Ectodermal cell (in vitro differentiated cells): Measurements from ENCODE around the gene LYRM4.
"Not testable (repeated sequence)": the region's sequence is repeated elsewhere in the genome, so short reads cannot be mapped to it uniquely, and the experiment has no call there.

ENCODE experiments used
- H3K27ac ChIP-seq: 2 replicates; pipeline ENCODE4 v1.7.0; 2013; ENCODE audit warnings: mild to moderate bottlenecking, low read depth, low read length; ENCODE audit not compliant: insufficient read depth, poor library complexity, severe bottlenecking
- H3K27me3 ChIP-seq: 2 replicates; pipeline ENCODE4 v1.7.0; 2013; ENCODE audit warnings: mild to moderate bottlenecking, low read length; ENCODE audit not compliant: insufficient read depth, control insufficient read depth, poor library complexity, severe bottlenecking
- H3K36me3 ChIP-seq: one replicate; pipeline ENCODE4 v1.7.0; 2013; ENCODE audit warnings: low read length; ENCODE audit not compliant: control insufficient read depth, insufficient read depth
- H3K4me1 ChIP-seq: one replicate; pipeline ENCODE4 v1.7.0; 2013; ENCODE audit warnings: low read length; ENCODE audit not compliant: control insufficient read depth, insufficient read depth
- H3K4me3 ChIP-seq: 2 replicates; pipeline ENCODE4 v1.7.0; 2013; ENCODE audit warnings: low read depth, low read length, control low read depth; ENCODE audit not compliant: insufficient read depth
- H3K9me3 ChIP-seq: 2 replicates; pipeline ENCODE4 v1.7.0; 2013; ENCODE audit warnings: mild to moderate bottlenecking, low read length, moderate library complexity; ENCODE audit not compliant: control insufficient read depth
- WGBS, 2 experiments: methylation state at CpG; one replicate each; pipeline ENCODE4 v1.1.7; 2013; ENCODE audit warnings: missing lambda C conversion rate in 2 of 2; 5-methylcytosine and 5-hydroxymethylcytosine counted together

Gene LYRM4

DNA sequence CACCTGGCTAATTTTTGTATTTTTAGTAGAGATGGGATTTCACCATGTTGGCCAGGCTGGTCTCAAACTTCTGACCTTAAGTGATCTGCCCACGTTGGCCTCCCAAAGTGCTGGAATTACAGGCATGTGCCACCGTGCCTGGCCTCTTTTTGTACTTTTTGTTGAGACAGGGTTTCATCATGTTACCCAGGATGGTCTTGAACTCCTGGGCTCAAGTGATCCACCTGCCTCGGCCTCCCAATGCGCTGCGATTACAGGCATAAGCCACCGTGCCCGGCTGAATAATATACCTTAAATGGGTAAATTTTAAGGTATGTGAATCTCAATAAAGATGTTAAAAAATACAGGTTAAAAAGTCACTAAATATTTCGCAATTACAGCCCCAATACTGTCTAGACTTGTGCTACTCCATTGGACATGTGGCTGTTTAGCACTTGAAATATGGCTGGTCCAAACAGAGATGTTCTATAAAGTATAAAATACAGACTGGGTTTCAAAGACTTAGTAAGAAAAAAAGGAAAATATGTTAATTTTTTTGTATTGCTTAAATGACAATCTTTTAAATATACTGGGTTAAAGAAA, 133.6 kb downstream of the LYRM4 start:
- Histone ChIP-seq H3K36me3 (no peaks in the 10 kb centered on the region), H3K4me3 (no peak overlapping the region), H3K27me3 (no peaks in the 10 kb centered on the region), H3K4me1 (peaks cover 14% of the 10 kb centered on the region), H3K9me3 (no peaks in the 10 kb centered on the region), H3K27ac (no peak overlapping the region)
- 79 to 94% methylated on average over 8 of the region's 8 CpGs for WGBS, 2 experiments

DNA sequence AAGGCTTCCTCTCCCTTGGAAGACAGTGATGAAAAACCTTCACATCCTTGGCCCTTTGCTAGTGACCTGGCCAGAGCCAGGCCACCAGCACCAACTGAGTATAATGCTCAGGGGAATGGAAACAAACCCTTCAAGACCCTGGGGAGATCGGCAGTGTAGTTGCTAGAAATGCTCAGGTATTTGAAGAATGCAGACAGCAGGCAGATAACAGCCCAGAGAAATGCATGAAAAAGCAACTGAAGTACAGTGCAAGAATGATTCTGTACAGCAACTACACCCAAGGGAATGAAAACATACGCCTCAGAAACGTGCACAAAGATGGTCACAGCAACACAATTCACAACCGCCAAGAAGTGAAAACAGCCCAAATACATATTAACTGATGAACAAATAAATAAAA, 134.5 kb downstream of the LYRM4 start:
- Histone ChIP-seq H3K9me3 (no peaks in the 10 kb centered on the region), H3K27ac (no peak overlapping the region), H3K27me3 (no peaks in the 10 kb centered on the region), H3K36me3 (no peaks in the 10 kb centered on the region), H3K4me3 (no peak overlapping the region), H3K4me1 (peaks cover 14% of the 10 kb centered on the region)
- WGBS, 2 experiments = 68 to 85% methylated on average over 3 of the region's 4 CpGs

DNA sequence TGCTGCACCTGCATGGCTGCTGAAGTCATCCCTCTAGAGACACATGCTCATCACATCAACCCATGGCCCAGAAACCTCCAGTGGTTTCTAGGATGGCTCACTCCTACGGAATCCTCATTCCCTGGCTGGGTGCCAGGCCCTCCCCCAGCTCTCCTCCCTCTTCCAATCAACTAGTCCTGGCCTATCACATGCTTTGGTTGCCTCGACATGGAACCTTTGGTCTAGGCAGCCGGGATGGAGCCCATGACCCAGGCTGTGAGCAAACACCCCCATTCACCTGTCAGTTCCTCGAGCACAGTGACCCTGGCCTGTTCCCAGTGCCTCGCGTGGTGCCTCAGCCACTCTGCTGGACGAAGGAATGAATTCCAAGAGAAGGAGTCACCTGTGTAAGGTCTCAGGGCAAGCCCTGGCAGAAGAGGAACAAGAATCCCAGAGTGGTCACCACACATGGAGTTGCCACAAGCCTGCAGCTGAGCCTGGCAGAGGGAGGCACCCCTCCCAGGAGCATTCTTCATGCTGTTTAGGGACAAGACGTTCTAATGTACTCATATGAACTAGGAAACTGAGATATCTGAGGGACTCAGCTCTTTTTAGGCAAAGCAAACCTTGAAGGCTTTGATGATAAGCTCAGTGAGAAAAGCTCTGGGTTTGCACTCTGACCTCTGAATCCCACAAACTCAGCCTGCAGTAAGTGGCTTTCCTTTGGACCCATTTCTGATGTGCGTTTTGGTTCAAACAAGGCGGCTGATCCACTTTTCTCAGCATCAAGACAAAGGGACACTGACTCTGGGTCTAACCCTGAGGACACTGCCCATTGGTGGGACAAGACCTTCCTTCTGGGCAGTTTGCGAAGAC, 135.4 kb downstream of the LYRM4 start:
- H3K27me3 ChIP-seq = no peaks in the 10 kb centered on the region
- H3K27ac ChIP-seq = no peak overlapping the region
- H3K4me1 ChIP-seq = peaks cover 9% of the 10 kb centered on the region
- WGBS, 2 experiments = 88 to 91% methylated on average over 11 of the region's 11 CpGs
- H3K36me3 ChIP-seq = no peaks in the 10 kb centered on the region
- no peak overlapping the region for H3K4me3 ChIP-seq
- no peaks in the 10 kb centered on the region for H3K9me3 ChIP-seq

DNA sequence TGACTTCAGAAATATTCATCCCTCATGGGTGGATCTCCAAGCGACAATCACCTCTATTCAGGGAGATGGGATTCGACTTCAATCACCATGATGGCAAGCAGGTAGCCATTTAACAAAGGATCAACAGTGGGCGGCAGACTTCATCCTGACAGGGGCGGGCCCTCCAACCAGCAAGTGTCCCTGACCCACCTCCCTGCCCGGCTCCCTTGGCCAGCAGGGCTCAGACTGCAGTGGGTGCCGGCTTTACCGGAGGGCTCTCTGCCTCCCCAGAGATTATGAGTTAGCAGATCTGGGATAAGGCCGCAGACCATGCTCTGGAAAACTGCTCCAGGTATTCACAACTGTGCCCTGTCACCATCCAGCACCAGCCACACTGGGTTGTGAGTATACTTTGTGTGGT, 136.2 kb downstream of the LYRM4 start:
- Histone ChIP-seq H3K27ac (no peak overlapping the region), H3K27me3 (no peaks in the 10 kb centered on the region), H3K36me3 (no peaks in the 10 kb centered on the region), H3K4me1 (peaks cover 4% of the 10 kb centered on the region), H3K9me3 (no peaks in the 10 kb centered on the region), H3K4me3 (no peak overlapping the region)
- WGBS, 2 experiments = 92 to 95% methylated on average over 8 of the region's 8 CpGs

DNA sequence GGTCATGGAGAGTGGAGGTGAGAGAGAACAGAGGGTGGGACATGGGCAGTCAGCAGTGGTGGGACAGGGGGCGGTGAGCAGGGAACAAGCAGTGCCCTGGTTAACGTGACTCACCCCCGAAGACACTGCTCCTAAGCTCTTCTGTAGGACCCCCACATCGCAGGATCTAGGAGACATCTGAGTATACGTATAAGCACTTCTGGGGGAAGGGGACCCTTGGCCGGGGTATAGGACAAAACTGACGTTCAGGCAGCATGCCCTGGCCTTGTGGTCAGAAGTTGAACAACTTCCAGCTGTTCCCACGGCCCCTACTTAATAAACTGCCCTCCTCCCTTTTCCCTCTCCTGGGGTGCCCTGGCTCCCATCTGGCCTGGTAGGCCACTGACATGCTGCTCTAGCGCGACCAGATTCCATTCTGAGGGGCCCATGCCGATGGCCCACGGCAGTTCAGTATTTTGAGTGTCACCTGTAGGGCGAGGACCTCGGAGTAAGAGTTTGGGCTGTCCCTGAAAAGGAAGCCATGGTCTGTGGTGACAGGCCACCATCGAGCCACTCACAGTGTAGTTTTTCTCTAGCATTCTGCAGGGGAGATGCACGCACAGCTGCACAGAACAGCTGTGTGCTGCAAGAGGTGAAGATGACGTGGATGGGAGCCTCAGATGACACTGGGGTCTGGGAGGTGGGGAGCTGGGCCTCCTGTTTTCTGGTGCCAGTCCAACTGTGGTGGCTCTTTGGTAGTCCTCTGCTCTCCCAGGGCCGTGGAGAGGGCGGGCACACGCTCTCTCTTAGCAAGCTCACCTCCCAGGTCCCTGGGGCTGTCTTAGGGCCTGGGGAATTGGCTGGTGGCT, 137.2 kb downstream of the LYRM4 start:
- 95 to 96% methylated on average over 20 of the region's 20 CpGs for WGBS, 2 experiments
- Histone ChIP-seq H3K27ac (no peak overlapping the region), H3K4me3 (no peak overlapping the region), H3K9me3 (no peaks in the 10 kb centered on the region), H3K27me3 (no peaks in the 10 kb centered on the region), H3K36me3 (no peaks in the 10 kb centered on the region), H3K4me1 (peaks cover 4% of the 10 kb centered on the region)

DNA sequence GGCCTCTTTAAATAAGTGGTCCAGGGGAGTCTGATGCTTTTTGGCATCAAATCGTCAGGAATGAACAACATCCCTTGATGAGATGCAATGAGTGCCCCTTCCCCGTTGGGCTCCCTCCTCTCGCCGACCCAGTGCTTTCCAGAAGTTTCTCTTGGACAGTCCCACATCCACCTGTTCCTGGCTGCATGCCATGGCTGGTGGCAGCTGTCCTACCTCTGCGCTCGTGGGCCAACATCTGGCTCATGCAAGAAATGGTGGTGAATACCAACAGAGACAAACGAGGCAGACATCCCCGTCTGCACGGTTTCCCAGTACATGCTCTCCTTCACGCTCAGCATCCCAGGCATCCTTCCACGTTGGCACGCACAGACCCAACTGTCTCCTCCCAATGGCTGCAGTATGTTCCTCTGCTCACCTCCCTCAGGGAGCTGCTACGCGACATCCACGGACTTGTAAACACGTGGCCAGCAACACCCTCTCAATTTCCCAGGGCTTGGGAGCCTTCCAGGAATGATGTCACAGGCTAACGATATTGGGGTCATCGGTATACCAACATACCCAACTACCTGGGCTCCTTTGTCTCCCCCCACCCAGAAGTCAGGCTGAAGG, 138.1 kb downstream of the LYRM4 start:
- WGBS, 2 experiments = 94 to 95% methylated on average over 18 of the region's 18 CpGs
- Histone ChIP-seq H3K27ac (no peak overlapping the region), H3K4me1 (peaks cover 4% of the 10 kb centered on the region), H3K4me3 (no peak overlapping the region), H3K9me3 (no peaks in the 10 kb centered on the region), H3K36me3 (no peaks in the 10 kb centered on the region), H3K27me3 (no peaks in the 10 kb centered on the region)

DNA sequence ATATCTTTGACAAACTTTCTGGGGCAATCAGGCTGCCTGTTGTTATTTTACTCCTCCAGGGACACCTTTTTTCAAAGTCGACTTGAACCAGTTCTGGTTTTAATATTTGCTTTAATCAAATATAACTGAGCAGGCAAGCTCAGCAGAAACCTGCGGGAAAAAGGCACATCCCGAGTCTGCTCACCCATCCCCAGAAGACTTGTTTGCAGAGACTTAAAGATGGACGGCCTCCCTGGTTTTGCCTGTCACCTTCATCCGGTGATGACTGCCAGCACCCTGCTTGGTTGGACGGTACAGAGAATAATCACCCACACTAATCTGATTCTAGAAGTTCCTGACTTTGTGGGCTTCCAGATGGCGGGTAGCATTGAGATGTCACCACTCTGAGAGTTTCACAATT, 138.8 kb downstream of the LYRM4 start:
- H3K27me3 ChIP-seq = no peaks in the 10 kb centered on the region
- H3K4me1 ChIP-seq = peaks cover 4% of the 10 kb centered on the region
- no peak overlapping the region for H3K4me3 ChIP-seq
- 92 to 93% methylated on average over 7 of the region's 7 CpGs for WGBS, 2 experiments
- no peak overlapping the region for H3K27ac ChIP-seq
- no peaks in the 10 kb centered on the region for H3K9me3 ChIP-seq
- no peaks in the 10 kb centered on the region for H3K36me3 ChIP-seq

DNA sequence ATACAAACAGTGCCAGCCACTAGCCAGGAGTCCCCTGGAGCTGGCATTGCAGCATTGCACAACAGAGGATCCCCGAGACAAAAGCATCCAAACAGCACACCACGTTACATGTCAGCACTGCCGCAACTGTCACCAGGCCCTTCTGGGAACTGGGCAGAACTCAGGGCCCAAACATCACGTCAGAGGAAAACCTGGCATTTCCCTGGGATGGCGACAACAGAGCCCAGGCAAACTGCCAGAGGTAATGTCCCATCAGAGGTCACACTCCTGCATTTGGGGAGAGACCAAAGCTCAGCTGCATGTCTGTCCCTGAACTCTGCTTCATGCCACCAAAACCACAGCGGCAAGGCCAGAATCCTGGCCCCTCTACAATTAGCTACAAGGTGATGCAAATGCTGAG, 139.3 kb downstream of the LYRM4 start:
- Histone ChIP-seq H3K4me3 (no peak overlapping the region), H3K27ac (no peak overlapping the region), H3K36me3 (no peaks in the 10 kb centered on the region), H3K4me1 (peaks cover 4% of the 10 kb centered on the region), H3K27me3 (no peaks in the 10 kb centered on the region), H3K9me3 (no peaks in the 10 kb centered on the region)
- WGBS, 2 experiments = 96 to 97% methylated on average over 6 of the region's 6 CpGs

DNA sequence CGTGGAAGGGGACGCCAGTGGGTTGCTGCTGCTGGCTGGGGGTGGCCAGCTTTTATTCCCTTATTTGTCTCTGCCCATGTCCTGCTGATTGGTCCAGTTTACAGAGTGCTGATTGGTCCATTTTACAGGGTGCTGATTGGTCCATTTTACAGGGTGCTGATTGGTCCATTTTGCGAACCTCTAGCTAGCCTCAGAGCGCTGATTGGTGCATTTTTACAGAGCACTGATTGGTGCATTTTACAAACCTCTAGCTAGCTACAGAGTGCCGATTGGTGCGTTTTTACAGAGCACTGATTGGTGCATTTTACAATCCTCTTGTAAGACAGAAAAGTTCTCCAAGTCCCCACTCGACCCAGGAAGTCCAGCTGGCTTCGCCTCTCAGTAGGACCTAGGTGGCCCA, 140.2 kb downstream of the LYRM4 start:
- 96% methylated on average over 8 of the region's 8 CpGs for WGBS, 2 experiments
- H3K36me3 ChIP-seq, H3K4me3 ChIP-seq, H3K4me1 ChIP-seq, H3K27me3 ChIP-seq, H3K9me3 ChIP-seq, H3K27ac ChIP-seq: not testable (repeated sequence)

DNA sequence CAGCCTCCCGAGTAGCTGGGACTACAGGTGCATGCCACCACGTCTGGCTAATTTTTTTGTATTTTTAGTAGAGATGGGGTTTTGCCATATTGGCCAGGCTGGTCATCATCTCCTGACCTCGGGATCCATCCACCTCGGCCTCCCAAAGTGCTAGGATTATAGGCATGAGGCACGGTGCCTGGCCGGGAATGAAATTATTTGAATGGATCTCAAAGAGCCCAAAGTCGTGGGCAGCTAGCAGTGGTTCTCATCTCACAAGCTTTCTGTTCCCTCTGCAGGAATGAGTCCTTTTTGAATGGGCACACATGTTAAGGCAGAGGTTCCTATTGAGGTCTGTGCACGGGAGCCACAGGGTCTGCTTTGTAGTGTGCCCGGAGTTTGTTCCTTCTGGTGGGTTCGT, 140.7 kb downstream of the LYRM4 start:
- WGBS, 2 experiments = 93 to 94% methylated on average over 10 of the region's 10 CpGs
- Histone ChIP-seq H3K27me3 (no peaks in the 10 kb centered on the region), H3K4me3 (no peak overlapping the region)

More for the DNA sequence above, 140.7 kb downstream of the LYRM4 start:
- Histone ChIP-seq H3K4me1 (no peaks in the 10 kb centered on the region), H3K27ac (no peak overlapping the region), H3K9me3 (no peaks in the 10 kb centered on the region), H3K36me3 (no peaks in the 10 kb centered on the region)
